Gastroesophageal sphincter (tissue), 3 donors: ENCODE data around the gene CALCR.

Experiments
- POLR2AphosphoS5 ChIP-seq: sonication (generic); formaldehyde crosslinking; IDR thresholded peaks from one replicate; pipeline ENCODE4 v1.6.1; 2017; ENCODE audit warnings: antibody characterized with exemption
- TF ChIP-seq, protein P1 (sequence below), 4 experiments: fragments of 200-600 bp in 2 of 4; fragments of 450-650 bp in 2 of 4; sonication (generic) in 1 of 4; IDR thresholded peaks; one replicate each; pipeline ENCODE4 v1.5.1; 2017 to 2019; ENCODE audit warnings: antibody characterized with exemption in 4 of 4, mild to moderate bottlenecking in 2 of 4, moderate library complexity in 2 of 4

DNA sequence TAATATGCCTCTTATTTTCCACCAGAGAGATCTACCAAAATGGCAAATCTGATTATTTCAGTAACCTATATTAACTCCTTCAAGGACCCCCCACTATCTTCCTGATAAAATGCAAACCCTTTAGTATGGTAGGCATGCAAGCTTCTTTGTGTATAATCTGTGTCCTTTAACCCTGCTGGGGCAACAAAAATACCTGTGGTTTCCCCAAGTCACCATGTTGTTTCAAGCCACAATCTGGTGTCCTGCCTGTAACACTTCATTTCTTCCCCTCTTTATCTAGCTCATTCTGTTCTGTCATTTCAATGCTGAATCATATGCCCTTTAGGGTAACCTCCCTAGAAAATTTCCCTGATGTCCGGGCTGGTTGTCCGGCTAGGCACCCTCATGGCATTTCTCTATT is 5.3 kb downstream of the CALCR start:
- no peak for TF ChIP-seq POLR2AphosphoS5
- TF ChIP-seq, protein P1, sequence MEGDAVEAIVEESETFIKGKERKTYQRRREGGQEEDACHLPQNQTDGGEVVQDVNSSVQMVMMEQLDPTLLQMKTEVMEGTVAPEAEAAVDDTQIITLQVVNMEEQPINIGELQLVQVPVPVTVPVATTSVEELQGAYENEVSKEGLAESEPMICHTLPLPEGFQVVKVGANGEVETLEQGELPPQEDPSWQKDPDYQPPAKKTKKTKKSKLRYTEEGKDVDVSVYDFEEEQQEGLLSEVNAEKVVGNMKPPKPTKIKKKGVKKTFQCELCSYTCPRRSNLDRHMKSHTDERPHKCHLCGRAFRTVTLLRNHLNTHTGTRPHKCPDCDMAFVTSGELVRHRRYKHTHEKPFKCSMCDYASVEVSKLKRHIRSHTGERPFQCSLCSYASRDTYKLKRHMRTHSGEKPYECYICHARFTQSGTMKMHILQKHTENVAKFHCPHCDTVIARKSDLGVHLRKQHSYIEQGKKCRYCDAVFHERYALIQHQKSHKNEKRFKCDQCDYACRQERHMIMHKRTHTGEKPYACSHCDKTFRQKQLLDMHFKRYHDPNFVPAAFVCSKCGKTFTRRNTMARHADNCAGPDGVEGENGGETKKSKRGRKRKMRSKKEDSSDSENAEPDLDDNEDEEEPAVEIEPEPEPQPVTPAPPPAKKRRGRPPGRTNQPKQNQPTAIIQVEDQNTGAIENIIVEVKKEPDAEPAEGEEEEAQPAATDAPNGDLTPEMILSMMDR (IDR thresholded peaks at IDR 0.05) = no peak
